Right kidney (tissue), 9 donors: ENCODE measurements around the gene SF3B3.
A peak's percentile ranks its signal among the peaks of the same experiment; 100 is the strongest.

Source experiments
- DNase-seq: peaks from one replicate; pipeline ENCODE4 v3.0.0-alpha.2; 2016
- long read RNA-seq, 8 donors: transcript quantifications; one replicate each; lab custom pipeline, GENCODE V29; 2026

Gene SF3B3
- long read RNA-seq, donor 1, full-length matches to known transcripts: 11 of 47 reads
- long read RNA-seq, donor 1, partial matches to known transcripts: 36 of 47 reads
- long read RNA-seq, donor 1, other reads (novel, unspliced or antisense): 0 of 47 reads
- long read RNA-seq, donor 2, full-length matches to known transcripts: 6 of 26 reads
- long read RNA-seq, donor 2, partial matches to known transcripts: 20 of 26 reads
- long read RNA-seq, donor 2, other reads (novel, unspliced or antisense): 0 of 26 reads
- long read RNA-seq, donor 3, full-length matches to known transcripts: 2 of 35 reads
- long read RNA-seq, donor 3, partial matches to known transcripts: 33 of 35 reads
- long read RNA-seq, donor 3, other reads (novel, unspliced or antisense): 0 of 35 reads
- long read RNA-seq, donor 4, full-length matches to known transcripts: 19 of 95 reads
- long read RNA-seq, donor 4, partial matches to known transcripts: 76 of 95 reads
- long read RNA-seq, donor 4, other reads (novel, unspliced or antisense): 0 of 95 reads
- long read RNA-seq, donor 5, full-length matches to known transcripts: 18 of 64 reads
- long read RNA-seq, donor 5, partial matches to known transcripts: 46 of 64 reads
- long read RNA-seq, donor 5, other reads (novel, unspliced or antisense): 0 of 64 reads
- long read RNA-seq, donor 6, full-length matches to known transcripts: 11 of 29 reads
- long read RNA-seq, donor 6, partial matches to known transcripts: 18 of 29 reads
- long read RNA-seq, donor 6, other reads (novel, unspliced or antisense): 0 of 29 reads
- long read RNA-seq, donor 7: 0 reads
- long read RNA-seq, donor 8, full-length matches to known transcripts: 10 of 61 reads
- long read RNA-seq, donor 8, partial matches to known transcripts: 51 of 61 reads
- long read RNA-seq, donor 8, other reads (novel, unspliced or antisense): 0 of 61 reads

- peak; percentile 96 for DNase-seq
Measured at GRCh38 chr16:70523743-70524398, at the start of gene SF3B3. TSS of gene SF3B3 (plus strand) at chr16:70523816. CDS start at chr16:70526657, 2,841 bp downstream.

GRCh38 chr16:70474320-70475053 lies 49.1 kb upstream of the SF3B3 start:
- no peak for DNase-seq

GRCh38 chr16:70475054-70475871 lies 48.4 kb upstream of the SF3B3 start:
- DNase-seq: no peak

DNA sequence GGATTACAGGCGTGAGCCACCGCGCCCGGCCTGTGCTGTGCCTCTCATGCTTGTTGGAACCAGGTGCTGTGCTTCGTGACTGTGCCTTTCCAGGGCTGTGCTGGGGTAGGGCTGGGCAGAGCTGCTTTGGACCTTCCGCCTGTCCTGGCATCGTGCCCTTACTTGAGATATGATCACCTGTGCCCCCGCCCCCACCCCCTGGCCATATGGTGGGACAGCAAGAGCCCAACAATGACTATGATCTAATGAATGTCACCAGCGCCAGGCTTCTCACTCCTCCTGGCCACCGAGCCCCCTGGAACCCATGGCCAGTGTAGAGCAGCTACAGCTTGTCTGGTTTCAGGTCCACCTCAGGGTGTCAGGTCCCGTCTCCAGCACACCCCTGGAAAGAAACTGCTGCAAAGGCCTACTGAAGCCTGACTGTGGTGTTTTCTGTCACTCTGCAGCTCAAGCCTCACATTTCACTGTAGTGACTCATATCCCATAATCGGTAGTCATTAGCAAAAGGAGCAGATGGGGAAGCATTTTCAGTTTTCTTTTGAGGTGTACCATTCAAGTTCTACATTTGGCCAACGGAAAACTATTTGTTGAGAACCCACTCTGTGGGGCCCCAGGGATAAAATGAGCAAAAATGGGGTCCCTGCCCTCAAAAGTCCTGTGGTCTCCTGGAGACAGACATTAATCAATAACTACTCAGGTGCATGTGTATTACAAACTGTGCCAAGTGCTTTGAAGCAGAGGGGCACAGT lies 47.2 kb upstream of the SF3B3 start:
- DNase-seq: no peak

DNA sequence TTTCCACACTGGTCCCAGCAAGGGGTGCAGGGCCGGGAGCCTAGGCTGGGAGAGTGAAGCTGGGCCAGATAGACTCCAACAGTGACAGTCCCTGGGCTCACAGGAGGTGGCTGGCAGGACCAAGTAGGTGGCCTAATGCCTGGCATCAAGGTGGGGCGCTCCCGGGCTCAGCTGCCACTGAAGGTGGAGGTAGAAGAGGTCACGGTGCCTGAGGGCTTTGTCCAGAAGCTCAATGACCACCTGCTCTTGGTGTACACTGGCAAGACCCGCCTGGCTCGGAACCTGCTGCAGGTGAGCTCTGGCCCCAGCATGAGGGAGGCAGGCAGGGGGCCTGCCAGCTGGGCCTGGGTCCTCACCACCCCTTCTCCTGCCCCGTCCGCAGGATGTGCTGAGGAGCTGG lies 45.4 kb upstream of the SF3B3 start:
- DNase-seq: no peak

DNA sequence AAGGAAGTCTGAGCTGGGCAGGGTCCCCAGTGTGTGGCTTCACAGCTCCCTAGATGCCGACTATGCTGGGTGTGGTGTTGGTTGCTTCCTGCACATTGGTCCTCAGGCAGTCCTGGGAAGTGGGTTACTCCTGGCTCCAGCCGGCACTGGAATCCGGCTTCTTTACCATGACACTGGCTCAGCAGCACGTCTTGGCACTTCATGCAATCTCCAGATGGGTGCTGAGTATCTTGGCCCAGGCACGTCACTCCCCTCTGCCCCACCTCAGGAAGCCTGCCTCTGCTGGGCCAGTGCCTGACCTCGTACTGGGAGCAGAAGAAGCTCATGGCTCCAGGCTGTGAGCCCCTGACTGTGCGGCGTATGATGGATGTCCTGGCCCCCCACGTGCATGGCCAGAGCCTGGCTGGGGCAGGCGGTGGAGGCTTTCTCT lies 44.7 kb upstream of the SF3B3 start:
- no peak for DNase-seq

GRCh38 chr16:70480127-70481105 lies 43.2 kb upstream of the SF3B3 start:
- DNase-seq: no peak

DNA sequence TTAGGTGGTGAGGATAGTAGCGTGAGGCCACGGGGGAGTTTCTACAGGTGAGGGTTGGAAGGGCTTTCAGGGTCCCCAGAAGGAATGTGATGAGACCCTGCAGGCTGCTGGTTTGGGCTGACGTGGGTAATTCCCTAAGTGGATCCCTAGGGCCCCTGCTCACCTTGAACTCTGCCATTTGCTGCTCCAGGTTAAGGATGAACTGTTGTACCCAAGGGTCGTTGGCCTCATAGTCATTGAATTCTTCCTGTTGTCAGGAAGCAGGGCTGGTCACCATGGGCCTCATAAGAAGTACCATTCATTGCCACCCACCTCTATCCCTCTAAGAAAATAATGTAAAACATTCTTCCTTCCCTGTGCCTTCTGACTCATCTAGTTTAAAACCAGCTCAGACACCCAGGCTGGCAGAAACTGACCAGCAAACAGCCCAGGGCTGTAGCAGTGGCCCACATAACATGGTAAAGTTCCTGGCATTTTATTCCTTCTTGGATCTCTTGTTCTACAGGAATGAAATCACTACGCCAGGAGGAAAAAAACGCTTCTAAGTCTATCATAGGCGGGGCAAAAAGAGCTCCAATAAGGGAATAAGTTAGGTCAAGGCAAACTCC lies 41.6 kb upstream of the SF3B3 start:
- DNase-seq: no peak

- no peak for DNase-seq
Measured at GRCh38 chr16:70482624-70483023, 41.0 kb upstream of the SF3B3 start.

DNA sequence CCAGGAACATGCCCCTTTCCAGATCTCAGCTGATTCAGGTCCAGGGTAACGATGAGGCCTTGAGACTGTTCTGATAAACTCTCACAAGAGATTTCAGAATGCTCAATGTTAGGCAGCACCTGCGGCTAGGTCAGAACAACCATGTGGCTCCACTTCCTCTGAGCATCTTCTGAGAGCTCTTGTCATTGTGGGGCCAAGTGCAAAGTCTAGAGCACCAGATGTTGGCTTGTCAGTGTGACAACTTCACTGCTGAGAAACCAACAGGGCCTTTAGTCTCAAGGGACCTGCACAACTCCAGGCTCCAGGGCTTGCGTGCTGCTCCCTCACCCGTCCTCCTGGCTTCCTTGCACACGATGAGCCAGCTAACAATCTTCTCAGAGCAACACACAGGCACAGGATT lies 40.2 kb upstream of the SF3B3 start:
- no peak for DNase-seq

- no peak for DNase-seq
Measured at GRCh38 chr16:70484867-70485266, 38.7 kb upstream of the SF3B3 start.

GRCh38 chr16:70490261-70490660 lies 33.4 kb upstream of the SF3B3 start:
- DNase-seq: no peak

- DNase-seq: no peak
Measured at GRCh38 chr16:70493802-70494201, 29.8 kb upstream of the SF3B3 start.

GRCh38 chr16:70494202-70494770 lies 29.3 kb upstream of the SF3B3 start:
- no peak for DNase-seq

- no peak for DNase-seq
Measured at GRCh38 chr16:70494777-70495176, 28.8 kb upstream of the SF3B3 start.

DNA sequence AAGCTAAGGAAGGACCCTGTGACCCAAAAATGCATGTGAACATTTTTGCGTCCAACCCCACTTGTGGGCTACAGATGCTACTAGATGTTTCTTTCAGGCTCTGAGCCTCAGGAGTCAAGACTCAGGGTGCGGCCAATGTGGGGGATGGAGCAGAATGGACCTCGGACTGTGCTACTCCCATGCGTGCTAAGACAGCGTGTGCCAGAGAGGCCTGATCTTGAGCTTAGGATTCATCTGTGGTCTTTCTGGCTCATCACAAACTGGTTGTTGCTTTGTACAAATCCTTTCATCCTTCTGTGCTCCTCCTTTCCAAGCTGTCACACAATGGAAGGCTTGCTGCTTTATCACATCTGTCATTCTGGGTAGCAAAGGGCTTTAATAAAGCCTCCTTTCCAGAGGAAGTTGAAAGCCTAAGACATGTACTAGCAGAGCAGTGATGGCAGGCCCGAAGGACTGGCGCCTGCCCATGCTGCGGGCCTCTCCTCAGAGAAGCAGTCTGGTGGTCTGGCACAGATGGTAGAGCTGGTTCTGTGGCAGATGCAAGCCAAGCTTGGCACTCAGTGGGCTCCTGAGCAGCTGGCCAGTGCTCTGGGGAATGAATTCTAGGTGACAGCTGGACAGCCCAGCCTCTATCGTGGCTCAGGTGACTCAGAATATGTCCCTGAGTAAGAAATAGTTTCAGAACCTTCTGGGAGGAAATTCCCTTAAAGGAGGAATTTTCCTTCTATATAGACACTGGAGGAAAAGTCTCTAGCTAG lies 28.0 kb upstream of the SF3B3 start:
- no peak for DNase-seq

DNA sequence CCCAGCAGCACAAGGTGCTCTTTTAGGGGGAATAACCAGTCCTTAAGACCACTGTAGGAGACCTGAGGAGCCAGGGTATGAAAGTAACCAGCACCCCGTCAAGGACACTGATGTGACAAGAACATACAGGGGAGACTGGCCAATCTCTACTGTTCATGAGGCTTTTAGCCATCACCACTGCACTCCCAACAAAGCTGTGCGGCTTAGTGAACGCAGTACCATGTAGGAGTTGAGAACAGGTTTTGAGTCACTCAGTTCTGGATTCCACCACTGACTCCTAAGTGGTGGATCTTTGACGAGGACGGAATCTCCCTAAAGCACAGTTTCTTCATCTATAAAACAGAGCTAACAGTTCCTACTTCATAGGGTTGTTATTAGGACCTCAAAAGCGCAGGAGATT lies 27.1 kb upstream of the SF3B3 start:
- no peak for DNase-seq
